PC-3 (cell line): ENCODE results near the gene PELO.

Experiments
- EZH2 ChIP-seq: fragments of 300-600 bp; sonication (generic); IDR thresholded peaks from one replicate; pipeline ENCODE4 v1.6.1; 2017; ENCODE audit warnings: antibody characterized with exemption, mild to moderate bottlenecking, low read length; ENCODE audit not compliant: unreplicated experiment
- EZH2phosphoT487 ChIP-seq: fragments of 300-600 bp; sonication (generic); IDR thresholded peaks from 2 replicates; pipeline ENCODE4 v1.6.1; 2018; ENCODE audit warnings: mild to moderate bottlenecking, antibody characterized with exemption, low read length, borderline replicate concordance
- TF ChIP-seq, protein P1 (sequence below): fragments of 300-600 bp; sonication (generic); conservative IDR thresholded peaks from 2 replicates; pipeline ENCODE4 v1.5.1; 2017; ENCODE audit warnings: antibody characterized with exemption, low read depth, mild to moderate bottlenecking, low read length

DNA sequence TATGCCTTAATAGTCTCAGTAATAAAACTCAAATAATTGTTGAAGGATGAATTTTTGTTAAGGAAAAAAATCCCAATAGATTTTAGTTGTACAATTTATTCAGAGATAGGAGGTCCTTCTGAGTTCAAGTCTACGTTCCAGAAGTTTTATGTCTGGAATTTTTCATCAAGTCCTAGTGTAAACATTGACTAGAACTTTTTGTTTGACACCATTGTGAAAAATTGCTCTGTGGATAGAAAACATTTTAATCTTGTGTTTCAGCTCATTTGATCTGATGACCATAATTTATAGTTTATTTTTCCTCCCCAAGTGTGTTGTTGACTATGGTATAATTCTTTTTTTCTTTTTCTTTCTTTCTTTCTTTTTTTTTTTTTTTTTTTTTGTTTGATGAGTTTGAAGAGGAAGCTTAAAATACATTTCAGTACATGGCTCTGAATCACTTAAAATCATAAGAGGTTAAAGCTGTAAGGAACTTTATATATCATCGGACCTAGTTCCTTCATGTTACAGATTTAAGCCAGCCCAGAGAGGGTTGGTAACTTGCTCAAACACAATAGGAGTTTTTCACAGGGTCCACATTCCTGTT, 20.7 kb downstream of the PELO start:
- TF ChIP-seq, protein P1, sequence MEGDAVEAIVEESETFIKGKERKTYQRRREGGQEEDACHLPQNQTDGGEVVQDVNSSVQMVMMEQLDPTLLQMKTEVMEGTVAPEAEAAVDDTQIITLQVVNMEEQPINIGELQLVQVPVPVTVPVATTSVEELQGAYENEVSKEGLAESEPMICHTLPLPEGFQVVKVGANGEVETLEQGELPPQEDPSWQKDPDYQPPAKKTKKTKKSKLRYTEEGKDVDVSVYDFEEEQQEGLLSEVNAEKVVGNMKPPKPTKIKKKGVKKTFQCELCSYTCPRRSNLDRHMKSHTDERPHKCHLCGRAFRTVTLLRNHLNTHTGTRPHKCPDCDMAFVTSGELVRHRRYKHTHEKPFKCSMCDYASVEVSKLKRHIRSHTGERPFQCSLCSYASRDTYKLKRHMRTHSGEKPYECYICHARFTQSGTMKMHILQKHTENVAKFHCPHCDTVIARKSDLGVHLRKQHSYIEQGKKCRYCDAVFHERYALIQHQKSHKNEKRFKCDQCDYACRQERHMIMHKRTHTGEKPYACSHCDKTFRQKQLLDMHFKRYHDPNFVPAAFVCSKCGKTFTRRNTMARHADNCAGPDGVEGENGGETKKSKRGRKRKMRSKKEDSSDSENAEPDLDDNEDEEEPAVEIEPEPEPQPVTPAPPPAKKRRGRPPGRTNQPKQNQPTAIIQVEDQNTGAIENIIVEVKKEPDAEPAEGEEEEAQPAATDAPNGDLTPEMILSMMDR, result no peak
- TF ChIP-seq EZH2 (no peak), EZH2phosphoT487 (no peak)
